ENCODE measurements around the gene DPH7.
"Not testable (repeated sequence)": the region's sequence is repeated elsewhere in the genome, so short reads cannot be mapped to it uniquely, and the experiment has no call there.

Gene DPH7

DNA sequence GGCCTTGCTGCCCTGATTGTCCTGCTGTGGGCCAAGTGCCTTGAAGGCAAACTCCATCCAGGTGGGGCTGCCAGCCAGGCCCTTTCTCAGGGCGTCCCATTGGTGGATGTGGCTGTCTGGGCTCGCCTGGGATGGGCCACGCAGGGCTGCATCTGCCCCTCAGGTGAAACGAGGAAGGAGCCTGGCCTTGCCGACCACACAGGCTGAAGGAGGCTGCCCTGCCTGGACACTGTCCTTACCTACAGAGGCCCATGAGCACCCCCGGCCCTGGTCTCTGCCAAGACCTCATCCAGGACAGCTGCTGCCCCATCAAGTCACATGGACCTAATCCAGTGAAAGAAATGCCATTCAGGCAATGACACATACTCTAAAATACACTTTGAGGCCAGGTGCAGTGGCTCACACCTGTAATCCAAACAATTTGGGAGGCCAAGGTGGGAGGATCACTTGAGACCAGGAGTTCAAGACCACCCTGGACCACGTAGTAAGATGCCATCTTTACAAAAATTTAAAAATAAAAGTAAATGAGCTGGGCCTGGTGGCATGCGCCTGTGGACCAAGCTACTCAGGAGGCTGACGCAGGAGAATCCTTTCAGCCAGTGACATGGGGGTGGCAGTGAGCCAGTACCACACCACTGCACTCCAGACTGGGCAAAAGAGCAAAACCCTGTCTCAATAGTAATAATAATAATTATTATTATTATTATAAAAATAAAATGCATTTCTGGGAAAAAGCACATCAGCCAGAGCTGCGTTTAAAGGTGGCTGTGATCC is 62.4 kb downstream of the DPH7 start:
- no peak for TF ChIP-seq POLR2A (IDR thresholded peaks at IDR 0.05; ENCODE audit: extremely low read depth, insufficient read length)
- no peak for TF ChIP-seq MYC (IDR thresholded peaks at IDR 0.05; ENCODE audit: low read depth, low read length)
- TF ChIP-seq, protein P1, sequence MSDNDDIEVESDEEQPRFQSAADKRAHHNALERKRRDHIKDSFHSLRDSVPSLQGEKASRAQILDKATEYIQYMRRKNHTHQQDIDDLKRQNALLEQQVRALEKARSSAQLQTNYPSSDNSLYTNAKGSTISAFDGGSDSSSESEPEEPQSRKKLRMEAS (IDR thresholded peaks at IDR 0.05; ENCODE audit: low read depth, low read length): no peak
- TF ChIP-seq, protein P2, sequence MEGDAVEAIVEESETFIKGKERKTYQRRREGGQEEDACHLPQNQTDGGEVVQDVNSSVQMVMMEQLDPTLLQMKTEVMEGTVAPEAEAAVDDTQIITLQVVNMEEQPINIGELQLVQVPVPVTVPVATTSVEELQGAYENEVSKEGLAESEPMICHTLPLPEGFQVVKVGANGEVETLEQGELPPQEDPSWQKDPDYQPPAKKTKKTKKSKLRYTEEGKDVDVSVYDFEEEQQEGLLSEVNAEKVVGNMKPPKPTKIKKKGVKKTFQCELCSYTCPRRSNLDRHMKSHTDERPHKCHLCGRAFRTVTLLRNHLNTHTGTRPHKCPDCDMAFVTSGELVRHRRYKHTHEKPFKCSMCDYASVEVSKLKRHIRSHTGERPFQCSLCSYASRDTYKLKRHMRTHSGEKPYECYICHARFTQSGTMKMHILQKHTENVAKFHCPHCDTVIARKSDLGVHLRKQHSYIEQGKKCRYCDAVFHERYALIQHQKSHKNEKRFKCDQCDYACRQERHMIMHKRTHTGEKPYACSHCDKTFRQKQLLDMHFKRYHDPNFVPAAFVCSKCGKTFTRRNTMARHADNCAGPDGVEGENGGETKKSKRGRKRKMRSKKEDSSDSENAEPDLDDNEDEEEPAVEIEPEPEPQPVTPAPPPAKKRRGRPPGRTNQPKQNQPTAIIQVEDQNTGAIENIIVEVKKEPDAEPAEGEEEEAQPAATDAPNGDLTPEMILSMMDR (IDR thresholded peaks at IDR 0.05; ENCODE audit: low read depth, low read length): no peak
- no peak overlapping the region for H3K4me3 ChIP-seq (ENCODE audit: low read depth, low read length)
- DNase-seq (ENCODE audit: low read depth): no peak

DNA sequence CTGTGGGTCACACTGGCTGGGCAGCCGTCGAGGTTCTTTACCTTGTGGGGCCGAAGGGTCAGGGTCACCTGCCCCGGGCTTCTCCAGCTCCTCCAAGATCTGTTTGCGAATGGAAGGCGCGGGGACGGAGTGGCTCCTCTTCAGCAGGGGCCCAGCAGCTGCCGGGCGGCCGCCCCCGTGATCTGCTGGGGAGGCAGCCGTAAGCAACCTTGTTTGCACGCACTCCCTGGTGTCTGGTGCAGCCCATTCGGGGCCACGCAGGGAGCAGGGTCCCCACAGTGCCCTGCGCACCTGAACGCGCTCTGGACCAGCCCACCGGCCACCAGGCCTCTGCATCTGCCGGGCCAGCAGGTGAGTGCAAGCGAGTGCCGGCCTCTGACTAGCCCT is 63.4 kb downstream of the DPH7 start:
- no peak overlapping the region for H3K4me3 ChIP-seq (ENCODE audit: low read depth, low read length)
- no peak for DNase-seq (ENCODE audit: low read depth)
- TF ChIP-seq MYC (IDR thresholded peaks at IDR 0.05; ENCODE audit: low read depth, low read length) (no peak), POLR2A (IDR thresholded peaks at IDR 0.05; ENCODE audit: extremely low read depth, insufficient read length) (no peak)
- TF ChIP-seq, protein P1 (IDR thresholded peaks at IDR 0.05; ENCODE audit: low read depth, low read length): no peak
- TF ChIP-seq, protein P2 (IDR thresholded peaks at IDR 0.05; ENCODE audit: low read depth, low read length): no peak

DNA sequence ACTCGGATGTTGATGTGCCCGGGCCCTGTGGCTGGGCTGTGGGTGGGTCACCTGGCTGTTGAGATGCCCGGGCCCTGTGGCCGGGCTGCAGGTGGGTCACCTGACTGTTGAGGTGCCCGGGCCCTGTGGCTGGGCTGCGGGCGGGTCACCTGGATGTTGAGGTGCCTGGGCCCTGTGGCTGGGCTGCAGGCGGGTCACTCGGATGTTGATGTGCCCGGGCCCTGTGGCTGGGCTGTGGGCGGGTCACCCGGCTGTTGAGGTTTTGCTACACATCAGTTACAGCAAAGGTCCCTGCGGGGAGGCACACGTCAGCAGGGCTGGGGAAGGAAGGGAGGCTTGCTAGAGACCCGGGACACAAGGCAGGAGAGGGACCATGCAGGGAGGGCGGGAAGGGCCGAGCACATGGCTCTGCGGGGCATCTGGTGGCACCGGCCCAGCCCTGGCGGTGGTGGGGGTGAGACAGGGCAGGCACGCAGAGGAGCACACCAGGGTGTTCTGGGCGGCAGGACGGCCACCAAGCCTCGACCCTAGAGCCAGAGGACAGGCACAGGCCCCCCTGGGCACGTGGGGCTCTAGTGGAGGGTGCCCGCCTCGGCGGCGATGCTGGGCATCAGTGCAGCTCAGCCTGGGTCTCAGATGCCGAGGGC is 63.9 kb downstream of the DPH7 start:
- TF ChIP-seq POLR2A (IDR thresholded peaks at IDR 0.05; ENCODE audit: extremely low read depth, insufficient read length) (no peak), MYC (IDR thresholded peaks at IDR 0.05; ENCODE audit: low read depth, low read length) (no peak)
- TF ChIP-seq, protein P1 (IDR thresholded peaks at IDR 0.05; ENCODE audit: low read depth, low read length): no peak
- TF ChIP-seq, protein P2 (IDR thresholded peaks at IDR 0.05; ENCODE audit: low read depth, low read length): no peak
- no peak overlapping the region for H3K4me3 ChIP-seq (ENCODE audit: low read depth, low read length)
- DNase-seq (ENCODE audit: low read depth): no peak

DNA sequence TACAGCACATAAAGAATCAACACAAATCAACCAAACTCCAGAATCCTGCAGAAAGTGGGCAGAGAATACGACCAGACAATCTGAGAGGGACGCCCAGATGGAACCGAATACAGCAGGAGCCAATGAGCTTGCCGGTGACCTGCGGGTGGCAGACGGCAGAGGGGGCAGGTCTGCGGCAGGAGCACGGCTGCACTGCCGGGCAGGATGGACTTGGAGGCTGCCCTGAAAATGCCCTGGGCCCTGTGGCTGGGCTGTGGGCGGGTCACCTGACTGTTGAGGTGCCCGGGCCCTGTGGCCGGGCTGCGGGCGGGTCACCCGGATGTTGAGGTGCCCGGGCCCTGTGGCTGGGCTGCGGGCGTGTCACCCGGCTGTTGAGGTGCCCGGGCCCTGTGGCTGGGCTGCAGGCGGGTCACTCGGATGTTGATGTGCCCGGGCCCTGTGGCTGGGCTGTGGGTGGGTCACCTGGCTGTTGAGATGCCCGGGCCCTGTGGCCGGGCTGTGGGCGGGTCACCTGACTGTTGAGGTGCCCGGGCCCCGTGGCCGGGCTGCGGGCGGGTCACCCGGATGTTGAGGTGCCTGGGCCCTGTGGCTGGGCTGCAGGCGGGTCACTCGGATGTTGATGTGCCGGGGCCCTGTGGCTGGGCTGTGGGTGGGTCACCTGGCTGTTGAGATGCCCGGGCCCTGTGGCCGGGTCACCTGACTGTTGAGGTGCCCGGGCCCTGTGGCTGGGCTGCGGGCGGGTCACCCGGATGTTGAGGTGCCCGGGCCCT is 64.7 kb downstream of the DPH7 start:
- not testable (repeated sequence) for H3K4me3 ChIP-seq (ENCODE audit: low read depth, low read length); DNase-seq (ENCODE audit: low read depth)

DNA sequence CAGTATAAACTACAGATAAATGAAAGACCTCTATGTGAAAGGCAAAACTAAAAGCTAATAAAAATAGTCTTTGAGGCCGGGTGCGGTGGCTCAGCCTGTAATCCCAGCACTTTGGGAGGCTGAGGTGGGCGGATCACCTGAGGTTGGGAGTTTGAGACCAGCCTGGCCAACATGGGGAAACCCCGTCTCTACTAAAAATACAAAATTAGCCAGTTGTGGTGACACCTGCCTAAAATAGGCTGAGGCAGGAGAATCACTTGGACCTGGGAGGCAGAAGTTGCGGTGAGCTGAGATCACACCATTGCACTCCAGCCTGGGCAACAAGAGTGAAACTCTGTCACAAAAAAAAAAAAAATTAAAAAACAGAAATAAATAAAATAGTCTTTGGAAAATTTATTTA is 65.6 kb downstream of the DPH7 start:
- DNase-seq (ENCODE audit: low read depth); H3K4me3 ChIP-seq (ENCODE audit: low read depth, low read length): not testable (repeated sequence)

DNA sequence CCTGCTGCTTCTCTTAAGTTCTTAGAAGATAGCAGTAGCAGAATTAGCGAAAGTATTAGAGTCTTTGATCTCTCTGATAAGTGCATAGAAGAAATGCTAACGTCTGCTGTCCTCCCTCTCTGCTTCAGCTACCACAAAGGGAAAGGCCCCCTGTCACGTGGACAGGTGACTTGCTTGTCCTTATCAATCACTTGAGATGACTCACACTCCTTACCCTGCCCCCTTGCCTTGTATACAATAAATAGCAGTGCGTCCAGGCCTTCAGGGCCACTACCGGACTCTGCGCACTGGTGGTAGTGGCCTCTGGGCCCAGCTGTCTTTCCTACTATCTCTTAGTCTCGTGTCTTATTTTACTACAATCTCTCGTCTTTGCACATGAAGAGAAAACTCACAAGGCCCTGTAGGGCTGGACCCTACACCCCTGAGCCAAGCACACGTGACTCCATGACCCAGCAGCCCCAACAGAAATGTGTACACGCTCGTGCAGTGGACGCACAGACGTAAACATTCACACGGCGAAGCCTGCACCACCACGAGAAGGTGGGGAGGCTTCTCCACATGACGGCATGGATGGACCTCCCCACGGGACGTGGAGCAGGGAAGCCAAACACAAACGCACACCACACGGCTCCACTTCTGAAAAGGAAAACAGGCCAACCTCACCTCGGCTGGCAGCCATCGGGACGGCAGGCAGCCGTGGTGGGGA is 66.8 kb downstream of the DPH7 start:
- TF ChIP-seq POLR2A (IDR thresholded peaks at IDR 0.05; ENCODE audit: extremely low read depth, insufficient read length) (no peak), MYC (IDR thresholded peaks at IDR 0.05; ENCODE audit: low read depth, low read length) (no peak)
- TF ChIP-seq, protein P2 (IDR thresholded peaks at IDR 0.05; ENCODE audit: low read depth, low read length): no peak
- TF ChIP-seq, protein P1 (IDR thresholded peaks at IDR 0.05; ENCODE audit: low read depth, low read length): no peak
- no peak for DNase-seq (ENCODE audit: low read depth)
- no peak overlapping the region for H3K4me3 ChIP-seq (ENCODE audit: low read depth, low read length)

DNA sequence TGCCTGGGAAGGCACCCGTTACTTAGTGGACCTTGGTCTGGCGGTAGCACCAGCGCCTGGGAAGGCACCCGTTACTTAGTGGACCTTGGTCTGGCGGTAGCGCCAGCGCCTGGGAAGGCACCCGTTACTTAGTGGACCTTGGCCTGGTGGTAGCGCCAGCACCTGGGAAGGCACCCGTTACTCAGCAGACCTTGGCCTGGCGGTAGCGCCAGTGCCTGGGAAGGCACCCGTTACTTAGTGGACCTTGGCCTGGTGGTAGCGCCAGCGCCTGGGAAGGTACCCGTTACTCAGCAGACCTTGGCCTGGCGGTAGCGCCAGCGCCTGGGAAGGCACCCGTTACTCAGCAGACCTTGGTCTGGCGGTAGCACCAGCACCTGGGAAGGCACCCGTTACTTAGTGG is 67.6 kb downstream of the DPH7 start:
- not testable (repeated sequence) for H3K4me3 ChIP-seq (ENCODE audit: low read depth, low read length); DNase-seq (ENCODE audit: low read depth)
